Right ventricle myocardium superior (tissue), 1 donor: ENCODE measurements around the gene DPYD. TPM values are rescaled to one million over a fixed set of nuclear protein-coding genes. Genes with fewer than 3 reads are reported as not detected.

Experiments used
- ATAC-seq: fragments of 200-7000 bp; cut with Tn5 transposase; one replicate; pipeline ENCODE4 v1.9.1; 2020; ENCODE audit warnings: mild to moderate bottlenecking; ENCODE audit not compliant: poor library complexity
- DNase-seq: peaks from one replicate; pipeline ENCODE4 v3.0.0-alpha.2; 2020
- intact Hi-C: fragments of 100-400 bp; cut with DNase I; formaldehyde crosslinking; loops from one replicate; pipeline ENCODE4 v1.11.2; 2022
- total RNA-seq: library from RNA; stranded (reverse); fragmentation: NEBNext Ultra II Directional; extraction: Animal tissue kit (Norgen Biotek cat#: 25700); gene quantifications from one replicate; pipeline ENCODE4 v1.2.1, GENCODE V29; 2021
- donor health status: DM: no; HTN: yes; CAD: no; lungs with severe emphysema.

DPYD gene
- total RNA-seq, 1 donor from 2014 or later, result 10.3 TPM

GRCh38 chr1:97864615-97865014, 56.2 kb downstream of the DPYD start:
- ATAC-seq (no peak), DNase-seq (no peak)
- intact Hi-C loops, result no loop called here

- ATAC-seq (no peak), DNase-seq (no peak)
- intact Hi-C loops, result no loop called here
Measured at GRCh38 chr1:97853221-97853620, 67.6 kb downstream of the DPYD start.

- intact Hi-C loops, result loop anchor here (10.0 kb wide), 1 partner anchor 65 kb away; no protein-coding TSS in a partner anchor
- no peak for DNase-seq
- ATAC-seq, result peak; percentile 66
Measured at GRCh38 chr1:97849345-97850340, 71.2 kb downstream of the DPYD start.

GRCh38 chr1:97845805-97846204, 75.0 kb downstream of the DPYD start:
- intact Hi-C loops, result loop anchor here (10.0 kb wide), 1 partner anchor 69 kb away; no protein-coding TSS in a partner anchor
- DNase-seq (no peak), ATAC-seq (no peak)

GRCh38 chr1:97844552-97845089, 76.2 kb downstream of the DPYD start:
- DNase-seq (no peak), ATAC-seq (no peak)
- intact Hi-C loops, result loop anchor here (10.0 kb wide), 1 partner anchor 70 kb away; no protein-coding TSS in a partner anchor

GRCh38 chr1:97841338-97841737, 79.5 kb downstream of the DPYD start:
- no peak for ATAC-seq
- DNase-seq, result no peak
- intact Hi-C loops, result loop anchor here (10.0 kb wide), 1 partner anchor 73 kb away; no protein-coding TSS in a partner anchor

GRCh38 chr1:97837161-97837560, 83.7 kb downstream of the DPYD start:
- ATAC-seq, result no peak
- no peak for DNase-seq
- intact Hi-C loops, result no loop called here

GRCh38 chr1:97834899-97835298, 85.9 kb downstream of the DPYD start:
- ATAC-seq (no peak), DNase-seq (no peak)
- intact Hi-C loops, result no loop called here

- intact Hi-C loops, result no loop called here
- DNase-seq (no peak), ATAC-seq (no peak)
Measured at GRCh38 chr1:97833881-97834280, 87.0 kb downstream of the DPYD start.

- peak; percentile 27 for ATAC-seq
- intact Hi-C loops, result no loop called here
- DNase-seq, result peak; percentile 49
Measured at GRCh38 chr1:97832481-97832880, 88.4 kb downstream of the DPYD start.

- no peak for ATAC-seq
- DNase-seq, result no peak
- intact Hi-C loops, result no loop called here
Measured at GRCh38 chr1:97827887-97828286, 92.9 kb downstream of the DPYD start.

- no peak for ATAC-seq
- intact Hi-C loops, result no loop called here
Measured at GRCh38 chr1:97826820-97827219, 94.0 kb downstream of the DPYD start.

GRCh38 chr1:97824624-97825023, 96.2 kb downstream of the DPYD start:
- ATAC-seq (peak; percentile 61), DNase-seq (no peak)
- intact Hi-C loops, result no loop called here

More at GRCh38 chr1:97826820-97827219, 94.0 kb downstream of the DPYD start:
- DNase-seq, result no peak

- intact Hi-C loops, result no loop called here
- DNase-seq (no peak), ATAC-seq (no peak)
Measured at GRCh38 chr1:97824200-97824599, 96.6 kb downstream of the DPYD start.

GRCh38 chr1:97820470-97821188, 100.2 kb downstream of the DPYD start:
- peak; percentile 64 for ATAC-seq

GRCh38 chr1:97816927-97817326, 103.9 kb downstream of the DPYD start:
- intact Hi-C loops, result no loop called here
- ATAC-seq (no peak), DNase-seq (no peak)

More at GRCh38 chr1:97820470-97821188, 100.2 kb downstream of the DPYD start:
- DNase-seq, result no peak
- intact Hi-C loops, result no loop called here

- ATAC-seq, result no peak
- no peak for DNase-seq
- intact Hi-C loops, result no loop called here
Measured at GRCh38 chr1:97814804-97815203, 106.0 kb downstream of the DPYD start.

- no peak for DNase-seq
- ATAC-seq, result no peak
- intact Hi-C loops, result no loop called here
Measured at GRCh38 chr1:97814121-97814520, 106.7 kb downstream of the DPYD start.

GRCh38 chr1:97812076-97812475, 108.8 kb downstream of the DPYD start:
- ATAC-seq (no peak), DNase-seq (no peak)
- intact Hi-C loops, result no loop called here
